ENCODE data around the gene COL4A3. TPM values are rescaled to one million over a fixed set of nuclear protein-coding genes. Genes with fewer than 3 reads are reported as not detected.
A peak's percentile ranks its signal among the peaks of the same experiment; 100 is the strongest.

COL4A3 gene
- polyA plus RNA-seq, 2 of the 4 experiments (the other 2 are of a cell fraction): 1.8 to 6.8 TPM

- H3K27ac ChIP-seq: no peak overlapping the region
- peaks cover 6% of the 10 kb centered on the region for H3K4me1 ChIP-seq
- FAIRE-seq (no peak), ATAC-seq (no peak), DNase-seq (ENCODE audit: low read depth in 1 of 2, low spot score in 1 of 2) (no peak)
- no peak overlapping the region for H3K4me2 ChIP-seq
- ChIA-PET POLR2A (no interaction called here), CTCF (interaction anchor here (0.9 to 13.3 kb wide), 4 partner anchors 53 to 756 kb away, joined by 3 to 159 read pairs (median 3); no protein-coding TSS in a partner anchor)
- H3K9me3 ChIP-seq: no peaks in the 10 kb centered on the region
- no peak overlapping the region for H3K4me3 ChIP-seq
- WGBS (ENCODE audit: missing lambda C conversion rate): 80% methylated on average over 5 of the region's 5 CpGs
- TF ChIP-seq POLR2A (IDR thresholded peaks at IDR 0.05; ENCODE audit: low read length) (no peak), NR3C1 (IDR thresholded peaks at IDR 0.05) (no peak), HEYL (CRISPR knock-in tag; IDR thresholded peaks at IDR 0.05) (no peak), SMC3 (IDR thresholded peaks at IDR 0.05) (no peak), GATA3 (IDR thresholded peaks at IDR 0.05; ENCODE audit: borderline replicate concordance) (no peak), HMGXB4 (CRISPR knock-in tag; IDR thresholded peaks at IDR 0.05; ENCODE audit: borderline replicate concordance) (no peak)
Observed at GRCh38 chr2:227134591-227134990, 29.8 kb upstream of the COL4A3 start.

- ATAC-seq: no peak
- POLR2A ChIA-PET: no interaction called here
- H3K4me1 ChIP-seq: no peaks in the 10 kb centered on the region
- H3K4me3 ChIP-seq: no peak overlapping the region
- CTCF ChIA-PET: interaction anchor here (0.7 to 2.5 kb wide), 4 partner anchors 11 to 625 kb away, joined by 3 to 11 read pairs (median 6); no protein-coding TSS in a partner anchor
- no peak for DNase-seq (ENCODE audit: low read depth in 1 of 2, low spot score in 1 of 2)
- no peak overlapping the region for H3K4me2 ChIP-seq
- H3K9me3 ChIP-seq: no peaks in the 10 kb centered on the region
- FAIRE-seq: no peak
- TF ChIP-seq GATA3 (IDR thresholded peaks at IDR 0.05; ENCODE audit: borderline replicate concordance) (no peak), KDM1A (IDR thresholded peaks at IDR 0.05; ENCODE audit: low read depth) (no peak), RNF2 (IDR thresholded peaks at IDR 0.05; ENCODE audit: borderline replicate concordance, low read depth) (no peak), MAFK (IDR thresholded peaks at IDR 0.05; ENCODE audit: partially characterized antibody) (peak; percentile 60), ZC3H11A (IDR thresholded peaks at IDR 0.05) (no peak)
- 94% methylated on average over 4 of the region's 4 CpGs for WGBS (ENCODE audit: missing lambda C conversion rate)
- no peak overlapping the region for H3K27ac ChIP-seq
Observed at GRCh38 chr2:227141301-227141700, 23.1 kb upstream of the COL4A3 start.

GRCh38 chr2:227143895-227144294, 20.5 kb upstream of the COL4A3 start:
- no peak for ATAC-seq
- no peak overlapping the region for H3K4me3 ChIP-seq
- TF ChIP-seq RNF2 (IDR thresholded peaks at IDR 0.05; ENCODE audit: borderline replicate concordance, low read depth) (no peak), MAZ (IDR thresholded peaks at IDR 0.05; ENCODE audit: borderline replicate concordance, low read depth, low read length) (no peak), JUNB (IDR thresholded peaks at IDR 0.05) (no peak), ZSCAN20 (CRISPR knock-in tag; IDR thresholded peaks at IDR 0.05) (no peak), USF2 (IDR thresholded peaks at IDR 0.05) (no peak), PBX3 (IDR thresholded peaks at IDR 0.05) (no peak), CBX2 (IDR thresholded peaks at IDR 0.05; ENCODE audit: borderline replicate concordance, low read depth) (no peak), CBX8 (IDR thresholded peaks at IDR 0.05) (no peak), HOXB5 (CRISPR knock-in tag; IDR thresholded peaks at IDR 0.05) (no peak), GATA3 (IDR thresholded peaks at IDR 0.05; ENCODE audit: borderline replicate concordance) (no peak), RARB (CRISPR knock-in tag; IDR thresholded peaks at IDR 0.05) (no peak), SREBF2 (IDR thresholded peaks at IDR 0.05) (no peak), POLR2AphosphoS2 (conservative IDR thresholded peaks at IDR 0.05; ENCODE audit: low read length) (no peak), CTCF (IDR thresholded peaks at IDR 0.05) (no peak), RAD21 (conservative IDR thresholded peaks at IDR 0.05 in 1 of 2, IDR thresholded peaks at IDR 0.05 in 1 of 2) (no peak)
- no peaks in the 10 kb centered on the region for H3K4me1 ChIP-seq
- H3K4me2 ChIP-seq: no peak overlapping the region
- peaks cover 5% of the 10 kb centered on the region; the same call in 2 of the 3 replicates for H3K9me3 ChIP-seq
- ChIA-PET CTCF (interaction anchor here (1.5 to 4.4 kb wide), 3 partner anchors 14 to 95 kb away, joined by 3 to 26 read pairs (median 8); no protein-coding TSS in a partner anchor), POLR2A (no interaction called here)
- no peak overlapping the region for H3K27ac ChIP-seq
- no peak for FAIRE-seq
- DNase-seq (ENCODE audit: low read depth in 1 of 2, low spot score in 1 of 2): no peak
- 82% methylated on average over 1 of the region's 1 CpG for WGBS (ENCODE audit: missing lambda C conversion rate)
